NCI-H345 treated with DMSO at 0.1 percent for 48 hours (cell line): Measurements from ENCODE around the gene TAS2R1.

Experiments used
- DNase-seq: peaks from one replicate; lab custom pipeline; 2025; ENCODE audit not compliant: unreplicated experiment; lab: John Stamatoyannopoulos, UW

Gene TAS2R1

GRCh38 chr5:9589049-9589835, 40.9 kb downstream of the TAS2R1 start:
- no peak for DNase-seq

GRCh38 chr5:9588254-9588653, 41.9 kb downstream of the TAS2R1 start:
- no peak for DNase-seq

GRCh38 chr5:9587135-9587534, 43.0 kb downstream of the TAS2R1 start:
- no peak for DNase-seq

GRCh38 chr5:9582406-9582805, 47.7 kb downstream of the TAS2R1 start:
- DNase-seq, result no peak
